ENCODE measurements around the gene ALCAM. TPM values are rescaled to one million over a fixed set of nuclear protein-coding genes. Genes with fewer than 3 reads are reported as not detected.

ALCAM gene
- total RNA-seq, 2 experiments from 2014 or later, result 20.3 to 20.6 TPM

GRCh38 chr3:105362021-105362665 is 4.6 kb upstream of the ALCAM start:
- intact Hi-C loops (cut with micrococcal nuclease), result loop anchor here (10.0 kb wide), 2 partner anchors 943 to 1087 kb away; no protein-coding TSS in a partner anchor
- no peak for DNase-seq
- H3K36me3 Mint-ChIP-seq, result no peaks in the 10 kb centered on the region
- CTCF ChIA-PET, result no interaction called here
- H3K4me1 Mint-ChIP-seq (ENCODE audit: low read depth), result peaks cover 19% of the 10 kb centered on the region
- POLR2A ChIA-PET, result no interaction called here
- peaks cover 25% of the 10 kb centered on the region for H3K27me3 Mint-ChIP-seq
- no peak overlapping the region for H3K4me3 Mint-ChIP-seq
- H3K27ac Mint-ChIP-seq, result no peak overlapping the region
- H3K9me3 Mint-ChIP-seq, result no peaks in the 10 kb centered on the region

DNA sequence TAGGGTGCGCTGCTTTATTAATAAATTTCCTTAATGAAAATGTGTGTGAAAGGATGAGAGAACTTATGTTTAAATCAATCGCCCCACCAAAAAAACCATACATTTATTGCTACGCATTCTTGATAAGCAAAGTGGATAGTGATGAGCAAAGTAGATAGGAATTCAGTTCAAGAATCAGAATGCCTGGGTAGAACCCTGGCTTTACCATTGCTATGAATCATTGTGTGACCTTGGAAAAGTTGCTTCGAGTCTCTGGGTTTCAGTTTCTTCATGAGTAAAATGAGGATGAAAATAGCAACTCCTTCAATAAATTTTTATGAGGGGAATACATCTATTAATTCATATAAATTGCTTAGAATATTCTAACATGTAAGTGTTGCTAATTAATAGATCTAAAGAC is 2.6 kb upstream of the ALCAM start:
- no peak for DNase-seq
- no peak overlapping the region for H3K4me3 Mint-ChIP-seq
- ChIA-PET CTCF (no interaction called here), POLR2A (no interaction called here)
- no peaks in the 10 kb centered on the region for H3K9me3 Mint-ChIP-seq
- H3K27me3 Mint-ChIP-seq, result peaks cover 25% of the 10 kb centered on the region
- peaks cover 3% of the 10 kb centered on the region for H3K36me3 Mint-ChIP-seq
- H3K4me1 Mint-ChIP-seq (ENCODE audit: low read depth), result peaks cover 23% of the 10 kb centered on the region
- intact Hi-C loops (cut with micrococcal nuclease), result loop anchor here (10.0 kb wide), 2 partner anchors 941 to 1089 kb away; no protein-coding TSS in a partner anchor
- no peak overlapping the region for H3K27ac Mint-ChIP-seq

GRCh38 chr3:105365081-105365390 is 1.7 kb upstream of the ALCAM start:
- Mint-ChIP-seq H3K9me3 (no peaks in the 10 kb centered on the region), H3K27me3 (peaks cover 25% of the 10 kb centered on the region), H3K4me3 (no peak overlapping the region), H3K36me3 (peaks cover 7% of the 10 kb centered on the region), H3K27ac (no peak overlapping the region), H3K4me1 (ENCODE audit: low read depth) (peaks cover 25% of the 10 kb centered on the region)
- CTCF ChIA-PET, result interaction anchor here (1.3 kb wide), 1 partner anchor 10 kb away, joined by 4 read pairs; no protein-coding TSS in a partner anchor
- POLR2A ChIA-PET, result no interaction called here
- intact Hi-C loops (cut with micrococcal nuclease), result loop anchor here (5.0 to 10.0 kb wide), 4 partner anchors 647 to 1167 kb away; no protein-coding TSS in a partner anchor
- DNase-seq, result no peak

GRCh38 chr3:105365391-105366325 is 1.1 kb upstream of the ALCAM start:
- no peaks in the 10 kb centered on the region for H3K9me3 Mint-ChIP-seq
- peaks cover 7% of the 10 kb centered on the region for H3K36me3 Mint-ChIP-seq
- intact Hi-C loops (cut with micrococcal nuclease), result loop anchor here (2.0 to 10.0 kb wide), 6 partner anchors 463 to 1167 kb away; no protein-coding TSS in a partner anchor
- DNase-seq, result no peak
- peak overlapping the region; percentile 84 for H3K4me3 Mint-ChIP-seq
- ChIA-PET POLR2A (no interaction called here), CTCF (interaction anchor here (1.1 to 1.3 kb wide), 2 partner anchors 10 kb away, joined by 4 read pairs; no protein-coding TSS in a partner anchor)
- H3K27ac Mint-ChIP-seq, result no peak overlapping the region
- H3K4me1 Mint-ChIP-seq (ENCODE audit: low read depth), result peaks cover 26% of the 10 kb centered on the region
- peaks cover 25% of the 10 kb centered on the region for H3K27me3 Mint-ChIP-seq

- DNase-seq, result peak; percentile 61
- H3K36me3 Mint-ChIP-seq, result peaks cover 7% of the 10 kb centered on the region
- no peaks in the 10 kb centered on the region for H3K9me3 Mint-ChIP-seq
- peaks cover 24% of the 10 kb centered on the region for H3K27me3 Mint-ChIP-seq
- H3K27ac Mint-ChIP-seq, result peak overlapping the region; percentile 83
- ChIA-PET CTCF (interaction anchor here (1.1 kb wide), 1 partner anchor 12 kb away, joined by 4 read pairs; no protein-coding TSS in a partner anchor), POLR2A (interaction anchor here (0.8 kb wide), 1 partner anchor 101 kb away, joined by 3 read pairs; no protein-coding TSS in a partner anchor)
- intact Hi-C loops (cut with micrococcal nuclease), result loop anchor here (1.0 to 10.0 kb wide), 7 partner anchors 462 to 1165 kb away; no protein-coding TSS in a partner anchor
- peak overlapping the region; percentile 84 for H3K4me3 Mint-ChIP-seq
- H3K4me1 Mint-ChIP-seq (ENCODE audit: low read depth), result peaks cover 28% of the 10 kb centered on the region
Observed at GRCh38 chr3:105367063-105367405, 325 bp downstream of the ALCAM start.

GRCh38 chr3:105367406-105368213 is 901 bp downstream of the ALCAM start:
- H3K27ac Mint-ChIP-seq, result peak overlapping the region; percentile 97
- peak overlapping the region; percentile 84 for H3K4me3 Mint-ChIP-seq
- H3K27me3 Mint-ChIP-seq, result peaks cover 24% of the 10 kb centered on the region
- intact Hi-C loops (cut with micrococcal nuclease), result loop anchor here (1.0 to 10.0 kb wide), 16 partner anchors 151 to 1242 kb away; no protein-coding TSS in a partner anchor
- peak; percentile 92 for DNase-seq
- POLR2A ChIA-PET, result interaction anchor here (0.8 to 1.2 kb wide), 3 partner anchors 63 to 1061 kb away, joined by 3 to 4 read pairs (median 3); no protein-coding TSS in a partner anchor
- H3K4me1 Mint-ChIP-seq (ENCODE audit: low read depth), result peaks cover 28% of the 10 kb centered on the region
- peaks cover 7% of the 10 kb centered on the region for H3K36me3 Mint-ChIP-seq
- H3K9me3 Mint-ChIP-seq, result no peaks in the 10 kb centered on the region
- CTCF ChIA-PET, result interaction anchor here (0.7 to 0.8 kb wide), 2 partner anchors 12 to 705 kb away, joined by 3 to 4 read pairs; no protein-coding TSS in a partner anchor

- intact Hi-C loops (cut with micrococcal nuclease), result loop anchor here (1.0 to 10.0 kb wide), 15 partner anchors 150 to 1240 kb away; no protein-coding TSS in a partner anchor
- H3K4me3 Mint-ChIP-seq, result peak overlapping the region; percentile 84
- H3K9me3 Mint-ChIP-seq, result no peaks in the 10 kb centered on the region
- H3K4me1 Mint-ChIP-seq (ENCODE audit: low read depth), result peaks cover 28% of the 10 kb centered on the region
- H3K36me3 Mint-ChIP-seq, result peaks cover 9% of the 10 kb centered on the region
- peak; percentile 90 for DNase-seq
- peak overlapping the region; percentile 97 for H3K27ac Mint-ChIP-seq
- ChIA-PET POLR2A (interaction anchor here (1.2 kb wide), 1 partner anchor 1060 kb away, joined by 4 read pairs; no protein-coding TSS in a partner anchor), CTCF (interaction anchor here (1.2 to 2.6 kb wide), 2 partner anchors 151 to 773 kb away, joined by 4 to 11 read pairs; no protein-coding TSS in a partner anchor)
- H3K27me3 Mint-ChIP-seq, result peaks cover 18% of the 10 kb centered on the region
Observed at GRCh38 chr3:105368566-105369499, 2.1 kb downstream of the ALCAM start.

- Mint-ChIP-seq H3K9me3 (no peaks in the 10 kb centered on the region), H3K27me3 (peaks cover 14% of the 10 kb centered on the region), H3K27ac (peak overlapping the region; percentile 97), H3K4me1 (ENCODE audit: low read depth) (peaks cover 25% of the 10 kb centered on the region), H3K36me3 (peaks cover 9% of the 10 kb centered on the region), H3K4me3 (peak overlapping the region; percentile 84)
- CTCF ChIA-PET, result interaction anchor here (0.9 to 2.6 kb wide), 4 partner anchors 11 to 773 kb away, joined by 3 to 11 read pairs (median 4); no protein-coding TSS in a partner anchor
- intact Hi-C loops (cut with micrococcal nuclease), result loop anchor here (1.0 to 10.0 kb wide), 8 partner anchors 149 to 1163 kb away; no protein-coding TSS in a partner anchor
- peak; percentile 49 for DNase-seq
- POLR2A ChIA-PET, result no interaction called here
Observed at GRCh38 chr3:105369500-105370371, 3.0 kb downstream of the ALCAM start.

DNA sequence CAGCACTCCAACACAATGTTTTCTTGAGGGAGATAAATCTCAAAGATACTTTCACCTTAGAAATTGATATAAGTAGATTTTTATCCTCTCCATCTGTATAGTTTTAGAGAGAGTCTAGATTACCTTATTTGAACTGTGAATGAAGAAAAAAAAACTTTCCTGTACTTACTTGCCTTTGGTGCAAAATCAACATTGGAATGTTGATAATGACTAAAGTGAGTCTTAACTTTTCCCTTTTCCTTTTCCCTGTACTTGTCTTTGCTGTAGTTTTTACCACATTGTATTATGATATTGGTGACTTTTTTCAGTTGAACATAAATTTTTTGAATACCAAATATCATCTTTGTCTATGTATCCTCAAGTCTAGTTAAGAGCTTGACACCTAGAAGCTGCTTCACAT is 6.7 kb downstream of the ALCAM start:
- H3K36me3 Mint-ChIP-seq, result peaks cover 6% of the 10 kb centered on the region
- CTCF ChIA-PET, result interaction anchor here (0.6 to 0.7 kb wide), 2 partner anchors 355 to 1101 kb away, joined by 4 read pairs; no protein-coding TSS in a partner anchor
- no peak for DNase-seq
- peaks cover 19% of the 10 kb centered on the region for H3K4me1 Mint-ChIP-seq (ENCODE audit: low read depth)
- no peak overlapping the region for H3K4me3 Mint-ChIP-seq
- H3K27me3 Mint-ChIP-seq, result no peaks in the 10 kb centered on the region
- H3K9me3 Mint-ChIP-seq, result no peaks in the 10 kb centered on the region
- intact Hi-C loops (cut with micrococcal nuclease), result no loop called here
- H3K27ac Mint-ChIP-seq, result no peak overlapping the region
- POLR2A ChIA-PET, result no interaction called here

Measured in activated CD4-positive, alpha-beta memory T cell treated with anti-CD3 and anti-CD28 coated beads for 36 hours (primary cell).